ENCODE results near the gene KDM4B. TPM values are rescaled to one million over a fixed set of nuclear protein-coding genes. Genes with fewer than 3 reads are reported as not detected.

The KDM4B gene
- total RNA-seq, 2 donors from 2014 or later, result 27.8 to 38.5 TPM

DNA sequence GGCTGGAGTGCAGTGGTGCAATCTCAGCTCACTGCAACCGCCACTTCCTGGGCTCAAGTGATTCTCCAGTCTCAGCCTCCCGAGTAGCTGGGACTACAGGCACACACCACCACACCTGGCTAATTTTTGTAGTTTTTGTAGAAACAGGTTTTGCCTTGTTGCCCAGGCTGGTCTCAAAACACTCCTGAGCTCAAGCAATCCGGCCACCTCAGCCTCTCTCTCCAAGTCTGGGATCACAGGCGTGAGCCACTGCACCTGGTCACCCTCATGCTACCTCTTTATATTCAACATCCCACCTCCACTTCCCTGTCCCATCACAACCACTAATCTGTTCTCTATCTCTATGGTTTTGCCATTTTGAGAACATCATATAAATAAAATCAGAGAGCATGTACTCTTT, 216.0 kb downstream of the KDM4B start:
- Mint-ChIP-seq H3K27me3 (ENCODE audit: insufficient read depth) (peaks cover 2% of the 10 kb centered on the region), H3K36me3 (ENCODE audit: low read depth) (no peaks in the 10 kb centered on the region), H3K4me3 (no peak overlapping the region), H3K9me3 (peaks cover 2% of the 10 kb centered on the region), H3K27ac (no peak overlapping the region), H3K4me1 (no peaks in the 10 kb centered on the region)
- Histone ChIP-seq H3K27me3 (ENCODE audit: control insufficient read depth, insufficient read depth, low read length, poor library complexity, severe bottlenecking) (no peaks in the 10 kb centered on the region), H3K9ac (ENCODE audit: extremely low read depth, low read length, poor library complexity, severe bottlenecking) (no peak overlapping the region), H3K27ac (ENCODE audit: low read depth, low read length) (no peak overlapping the region), H3K4me1 (ENCODE audit: control insufficient read depth, insufficient read depth, low read length) (no peaks in the 10 kb centered on the region), H3K4me3 (ENCODE audit: low read length) (no peak overlapping the region), H3K9me3 (ENCODE audit: control insufficient read depth, low read length) (no peaks in the 10 kb centered on the region), H3K36me3 (ENCODE audit: control insufficient read depth, insufficient read depth, low read length) (no peaks in the 10 kb centered on the region)
- TF ChIP-seq, protein P1, sequence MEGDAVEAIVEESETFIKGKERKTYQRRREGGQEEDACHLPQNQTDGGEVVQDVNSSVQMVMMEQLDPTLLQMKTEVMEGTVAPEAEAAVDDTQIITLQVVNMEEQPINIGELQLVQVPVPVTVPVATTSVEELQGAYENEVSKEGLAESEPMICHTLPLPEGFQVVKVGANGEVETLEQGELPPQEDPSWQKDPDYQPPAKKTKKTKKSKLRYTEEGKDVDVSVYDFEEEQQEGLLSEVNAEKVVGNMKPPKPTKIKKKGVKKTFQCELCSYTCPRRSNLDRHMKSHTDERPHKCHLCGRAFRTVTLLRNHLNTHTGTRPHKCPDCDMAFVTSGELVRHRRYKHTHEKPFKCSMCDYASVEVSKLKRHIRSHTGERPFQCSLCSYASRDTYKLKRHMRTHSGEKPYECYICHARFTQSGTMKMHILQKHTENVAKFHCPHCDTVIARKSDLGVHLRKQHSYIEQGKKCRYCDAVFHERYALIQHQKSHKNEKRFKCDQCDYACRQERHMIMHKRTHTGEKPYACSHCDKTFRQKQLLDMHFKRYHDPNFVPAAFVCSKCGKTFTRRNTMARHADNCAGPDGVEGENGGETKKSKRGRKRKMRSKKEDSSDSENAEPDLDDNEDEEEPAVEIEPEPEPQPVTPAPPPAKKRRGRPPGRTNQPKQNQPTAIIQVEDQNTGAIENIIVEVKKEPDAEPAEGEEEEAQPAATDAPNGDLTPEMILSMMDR (conservative IDR thresholded peaks at IDR 0.05), result no peak
- WGBS, 2 experiments (ENCODE audit: insufficient coverage in 1 of 2, insufficient read length in 1 of 2), result 90 to 100% methylated on average over 2 to 4 of the region's 4 CpGs
- DNase-seq, result no peak

DNA sequence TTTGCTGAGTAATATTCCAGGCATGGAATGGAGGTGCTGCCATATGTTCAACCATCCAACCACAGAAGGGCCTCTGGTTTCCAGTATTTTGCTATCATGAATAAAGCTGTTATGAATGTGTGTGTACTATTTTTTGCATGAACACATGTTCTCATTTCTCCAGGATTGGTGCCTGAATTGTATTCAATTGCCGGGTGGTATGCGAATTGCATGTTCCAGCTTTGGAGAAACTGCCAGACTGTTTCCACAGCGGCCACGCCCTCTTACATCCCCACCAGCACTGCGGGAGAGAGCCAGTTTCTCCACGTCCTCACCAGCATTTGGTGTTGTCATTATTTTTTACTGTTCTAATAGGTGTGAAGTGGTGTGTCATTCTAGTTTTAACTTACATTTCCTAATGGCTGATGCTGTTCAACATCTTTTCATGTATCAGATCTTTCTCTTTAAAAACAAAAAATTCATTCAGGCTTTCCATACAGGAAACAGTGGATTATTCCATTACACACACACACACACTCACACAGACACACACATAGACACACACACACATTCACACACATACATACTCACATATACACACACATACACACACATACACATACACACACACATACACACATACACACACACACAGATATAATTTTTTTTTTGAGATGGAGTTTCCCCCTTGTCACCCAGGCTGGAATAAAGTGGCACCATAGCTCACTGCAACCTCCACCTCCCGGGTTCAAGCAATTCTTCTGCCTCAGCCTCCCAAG, 217.6 kb downstream of the KDM4B start:
- H3K27ac Mint-ChIP-seq, result no peak overlapping the region
- 92 to 95% methylated on average over 7 of the region's 7 CpGs for WGBS, 2 experiments (ENCODE audit: insufficient coverage in 1 of 2, insufficient read length in 1 of 2)
- no peaks in the 10 kb centered on the region for H3K36me3 Mint-ChIP-seq (ENCODE audit: low read depth)

DNA sequence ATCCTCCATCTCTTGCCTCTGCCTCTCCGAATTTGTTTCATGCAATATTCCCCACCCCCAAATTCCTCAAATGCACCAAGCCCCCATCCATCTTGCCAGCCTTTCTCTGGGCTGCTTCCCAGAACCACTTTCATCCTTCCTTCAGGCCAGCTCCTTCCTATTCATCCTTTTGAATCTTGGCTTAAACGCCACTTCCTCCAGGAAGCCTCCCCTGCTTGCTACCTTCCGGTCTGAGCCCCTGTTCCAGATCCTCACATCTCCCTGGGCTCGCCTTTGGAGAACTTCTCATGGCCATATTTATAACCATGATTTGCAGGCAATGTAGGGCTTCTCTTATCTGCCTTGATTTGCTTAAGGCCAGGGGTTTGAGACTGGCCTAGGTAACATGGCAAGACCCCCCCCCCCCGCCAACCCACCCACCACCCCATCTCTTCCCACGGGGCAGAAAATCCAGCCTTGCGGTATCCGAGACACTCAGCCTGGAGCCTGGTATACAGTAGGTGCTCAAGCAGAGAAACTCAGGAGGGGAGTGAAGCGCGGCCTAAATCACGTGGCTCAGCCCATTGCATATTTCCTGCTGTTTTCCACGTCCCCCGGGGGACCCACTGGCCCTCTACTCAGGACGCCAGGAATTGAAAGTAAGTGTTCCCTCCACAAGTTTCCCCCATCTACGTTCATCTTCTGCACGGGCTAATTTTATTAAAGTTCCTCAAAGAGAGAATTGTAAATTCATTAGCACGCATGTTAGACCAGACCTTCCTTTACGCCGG, 219.8 kb downstream of the KDM4B start:
- no peak overlapping the region for H3K27ac ChIP-seq (ENCODE audit: low read depth, low read length)
- H3K9ac ChIP-seq (ENCODE audit: extremely low read depth, low read length, poor library complexity, severe bottlenecking), result no peak overlapping the region
- WGBS, 2 experiments (ENCODE audit: insufficient coverage in 1 of 2, insufficient read length in 1 of 2), result 84 to 85% methylated on average over 15 to 18 of the region's 19 CpGs
- Mint-ChIP-seq H3K4me1 (peaks cover 4% of the 10 kb centered on the region), H3K27me3 (ENCODE audit: insufficient read depth) (peaks cover 2% of the 10 kb centered on the region), H3K4me3 (no peak overlapping the region), H3K36me3 (ENCODE audit: low read depth) (no peaks in the 10 kb centered on the region), H3K9me3 (peaks cover 5% of the 10 kb centered on the region), H3K27ac (no peak overlapping the region)
- DNase-seq, result no peak
- H3K27me3 ChIP-seq (ENCODE audit: control insufficient read depth, insufficient read depth, low read length, poor library complexity, severe bottlenecking), result no peaks in the 10 kb centered on the region
- no peaks in the 10 kb centered on the region for H3K36me3 ChIP-seq (ENCODE audit: control insufficient read depth, insufficient read depth, low read length)
- no peak overlapping the region for H3K4me3 ChIP-seq (ENCODE audit: low read length)
- peaks cover 4% of the 10 kb centered on the region for H3K4me1 ChIP-seq (ENCODE audit: control insufficient read depth, insufficient read depth, low read length)
- no peaks in the 10 kb centered on the region for H3K9me3 ChIP-seq (ENCODE audit: control insufficient read depth, low read length)
- TF ChIP-seq, protein P1 (conservative IDR thresholded peaks at IDR 0.05), result no peak

More for the DNA sequence above, 217.6 kb downstream of the KDM4B start:
- Mint-ChIP-seq H3K4me1 (no peaks in the 10 kb centered on the region), H3K9me3 (peaks cover 5% of the 10 kb centered on the region), H3K4me3 (no peak overlapping the region), H3K27me3 (ENCODE audit: insufficient read depth) (peaks cover 2% of the 10 kb centered on the region)
- H3K9ac ChIP-seq (ENCODE audit: extremely low read depth, low read length, poor library complexity, severe bottlenecking), result no peak overlapping the region
- H3K27ac ChIP-seq (ENCODE audit: low read depth, low read length), result no peak overlapping the region
- H3K4me1 ChIP-seq (ENCODE audit: control insufficient read depth, insufficient read depth, low read length), result no peaks in the 10 kb centered on the region
- no peaks in the 10 kb centered on the region for H3K27me3 ChIP-seq (ENCODE audit: control insufficient read depth, insufficient read depth, low read length, poor library complexity, severe bottlenecking)
- H3K36me3 ChIP-seq (ENCODE audit: control insufficient read depth, insufficient read depth, low read length), result no peaks in the 10 kb centered on the region
- TF ChIP-seq, protein P1 (conservative IDR thresholded peaks at IDR 0.05), result no peak
- H3K9me3 ChIP-seq (ENCODE audit: control insufficient read depth, low read length), result no peaks in the 10 kb centered on the region
- H3K4me3 ChIP-seq (ENCODE audit: low read length), result no peak overlapping the region
- DNase-seq, result no peak
